H9 (cell line): Measurements from ENCODE around the gene BMP7. TPM values are rescaled to one million over a fixed set of nuclear protein-coding genes. Genes with fewer than 3 reads are reported as not detected.

Experiments used
- DNase-seq: peaks from one replicate; pipeline ENCODE4 v3.0.0-alpha.2; 2017
- H2AFZ ChIP-seq: one replicate; pipeline ENCODE4 v1.6.1; 2013; ENCODE audit warnings: mild to moderate bottlenecking, low read length, control low read depth, moderate library complexity
- H2AK5ac ChIP-seq: 2 replicates; pipeline ENCODE4 v1.6.1; 2013; ENCODE audit warnings: low read length, control low read depth, mixed read lengths; ENCODE audit not compliant: insufficient read length
- H2BK120ac ChIP-seq: one replicate; pipeline ENCODE4 v1.6.1; 2013; ENCODE audit warnings: low read depth, mild to moderate bottlenecking, low read length, control low read depth, inconsistent platforms; ENCODE audit not compliant: poor library complexity, severe bottlenecking
- H2BK12ac ChIP-seq: 2 replicates; pipeline ENCODE4 v1.6.1; 2013; ENCODE audit warnings: low read length, control low read depth, mixed read lengths, low read depth; ENCODE audit not compliant: insufficient read length
- H2BK15ac ChIP-seq: 2 replicates; pipeline ENCODE4 v1.6.1; 2013; ENCODE audit warnings: low read depth, low read length, control low read depth
- H2BK20ac ChIP-seq: one replicate; pipeline ENCODE4 v1.6.1; 2013; ENCODE audit warnings: low read depth, mild to moderate bottlenecking, low read length, control low read depth, inconsistent platforms; ENCODE audit not compliant: poor library complexity, severe bottlenecking
- H2BK5ac ChIP-seq: 2 replicates; pipeline ENCODE4 v1.6.1; 2013; ENCODE audit warnings: low read length, control low read depth, mixed read lengths; ENCODE audit not compliant: insufficient read length
- H3K14ac ChIP-seq: 2 replicates; pipeline ENCODE4 v1.6.1; 2013; ENCODE audit warnings: low read length, control low read depth; ENCODE audit not compliant: insufficient read depth
- H3K18ac ChIP-seq: 2 replicates; pipeline ENCODE4 v1.6.1; 2013; ENCODE audit warnings: low read depth, mild to moderate bottlenecking, mixed read lengths, low read length, control low read depth; ENCODE audit not compliant: insufficient read length
- H3K23ac ChIP-seq: 2 replicates; pipeline ENCODE4 v1.6.1; 2013; ENCODE audit warnings: low read length, control low read depth, mixed read lengths, low read depth; ENCODE audit not compliant: insufficient read length
- H3K23me2 ChIP-seq: 2 replicates; pipeline ENCODE4 v1.6.1; 2013; ENCODE audit warnings: low read depth, mild to moderate bottlenecking, mixed read lengths, low read length, control low read depth; ENCODE audit not compliant: insufficient read length, poor library complexity, severe bottlenecking
- H3K27ac ChIP-seq: 2 replicates; pipeline ENCODE4 v1.5.1; 2013; ENCODE audit warnings: low read length, control low read depth, mixed read lengths, low read depth; ENCODE audit not compliant: insufficient read length
- H3K27me3 ChIP-seq: 2 replicates; pipeline ENCODE4 v1.6.1; 2013; ENCODE audit warnings: low read length, control low read depth, inconsistent platforms; ENCODE audit not compliant: insufficient read depth
- H3K4ac ChIP-seq: 2 replicates; pipeline ENCODE4 v1.6.1; 2013; ENCODE audit warnings: low read depth, mild to moderate bottlenecking, control low read depth, inconsistent platforms, low read length, moderate library complexity
- H3K4me1 ChIP-seq: 2 replicates; pipeline ENCODE4 v1.6.1; 2013; ENCODE audit warnings: low read length, control low read depth, inconsistent platforms; ENCODE audit not compliant: insufficient read depth
- H3K4me2 ChIP-seq: 2 replicates; pipeline ENCODE4 v1.6.1; 2013; ENCODE audit warnings: low read length, control low read depth, mixed read lengths; ENCODE audit not compliant: insufficient read length, insufficient read depth
- H3K56ac ChIP-seq: 2 replicates; pipeline ENCODE4 v1.6.1; 2013; ENCODE audit warnings: low read depth, mild to moderate bottlenecking, mixed read lengths, low read length, control low read depth; ENCODE audit not compliant: insufficient read length
- H3K79me1 ChIP-seq: 2 replicates; pipeline ENCODE4 v1.6.1; 2013; ENCODE audit warnings: low read depth, mild to moderate bottlenecking, moderate library complexity, low read length, control low read depth, inconsistent platforms; ENCODE audit not compliant: insufficient read depth, poor library complexity, severe bottlenecking
- H3K79me2 ChIP-seq: 2 replicates; pipeline ENCODE4 v1.6.1; 2013; ENCODE audit warnings: low read length, control low read depth, inconsistent platforms; ENCODE audit not compliant: insufficient read depth
- H3K9ac ChIP-seq: 2 replicates; pipeline ENCODE4 v1.6.1; 2013; ENCODE audit warnings: low read length, control low read depth, mixed read lengths; ENCODE audit not compliant: insufficient read length; ENCODE audit errors: extremely low read depth
- H3K9me3 ChIP-seq: one replicate; pipeline ENCODE4 v1.6.1; 2013; ENCODE audit warnings: low read depth, low read length, inconsistent platforms; ENCODE audit not compliant: control insufficient read depth
- H3T11ph ChIP-seq: one replicate; pipeline ENCODE4 v1.6.1; 2013; ENCODE audit warnings: mild to moderate bottlenecking, low read length, control low read depth, inconsistent platforms
- H4K20me1 ChIP-seq: one replicate; pipeline ENCODE4 v1.6.1; 2013; ENCODE audit not compliant: control insufficient read depth, insufficient read length, insufficient read depth
- H4K5ac ChIP-seq: 2 replicates; pipeline ENCODE4 v1.6.1; 2013; ENCODE audit warnings: low read depth, mild to moderate bottlenecking, mixed read lengths, low read length, control low read depth; ENCODE audit not compliant: insufficient read length
- H4K8ac ChIP-seq: replicated peaks from 2 replicates; pipeline ENCODE4 v1.6.1; 2013; ENCODE audit warnings: low read length, control low read depth, mixed read lengths, low read depth; ENCODE audit not compliant: insufficient read length
- H4K91ac ChIP-seq: 2 replicates; pipeline ENCODE4 v1.6.1; 2013; ENCODE audit warnings: low read depth, mild to moderate bottlenecking, moderate library complexity, mixed read lengths, low read length, control low read depth; ENCODE audit not compliant: insufficient read length
- H3K27ac Mint-ChIP-seq, 3 experiments: 2 replicates in 2 of 3; 3 replicates in 1 of 3; pipeline ENCODE4 v1.8.0; 2020 to 2021; ENCODE audit warnings: mixed read lengths in 3 of 3, mild to moderate bottlenecking in 1 of 3, moderate library complexity in 1 of 3
- H3K27me3 Mint-ChIP-seq: 2 replicates; pipeline ENCODE4 v1.8.0; 2021; ENCODE audit warnings: low read depth, mild to moderate bottlenecking, moderate library complexity, mixed read lengths
- H3K36me3 Mint-ChIP-seq, 3 experiments: 2 replicates in 2 of 3; 3 replicates in 1 of 3; pipeline ENCODE4 v1.8.0; 2020 to 2021; ENCODE audit warnings: low read depth in 3 of 3, mixed read lengths in 3 of 3; ENCODE audit not compliant: insufficient read depth in 1 of 3
- H3K4me1 Mint-ChIP-seq, 2 experiments: 2 replicates each; pipeline ENCODE4 v1.8.0; 2020; ENCODE audit warnings: mixed read lengths in 2 of 2
- H3K4me3 Mint-ChIP-seq, 2 experiments: 2 replicates in 1 of 2; 3 replicates in 1 of 2; pipeline ENCODE4 v1.8.0; 2020 to 2021; ENCODE audit warnings: mild to moderate bottlenecking in 2 of 2, mixed read lengths in 2 of 2, moderate library complexity in 1 of 2
- H3K9me3 Mint-ChIP-seq, 2 experiments: 2 replicates in 1 of 2; 3 replicates in 1 of 2; pipeline ENCODE4 v1.8.0; 2020; ENCODE audit warnings: mild to moderate bottlenecking in 2 of 2, mixed read lengths in 2 of 2, moderate library complexity in 1 of 2
- WGBS: extraction: QIAGEN DNeasy Blood & Tissue Kit; methylation state at CpG from one replicate; pipeline ENCODE4 v1.1.7; 2013; ENCODE audit warnings: missing lambda C conversion rate, low lambda C conversion rate, mixed read lengths; ENCODE audit not compliant: insufficient read length; ENCODE audit errors: extremely low coverage; 5-methylcytosine and 5-hydroxymethylcytosine counted together
- total RNA-seq: library from RNA; stranded (reverse); gene quantifications from 2 replicates; pipeline ENCODE4 v1.2.1, GENCODE V29; 2021
- TF ChIP-seq, protein P1 (sequence below): fragments of 200-600 bp; sonication (generic); conservative IDR thresholded peaks from 3 replicates; pipeline ENCODE4 v1.8.0; 2021; ENCODE audit warnings: antibody characterized with exemption, mild to moderate bottlenecking

Gene BMP7
- total RNA-seq, 1 experiment from 2014 or later: 17.7 TPM

DNA sequence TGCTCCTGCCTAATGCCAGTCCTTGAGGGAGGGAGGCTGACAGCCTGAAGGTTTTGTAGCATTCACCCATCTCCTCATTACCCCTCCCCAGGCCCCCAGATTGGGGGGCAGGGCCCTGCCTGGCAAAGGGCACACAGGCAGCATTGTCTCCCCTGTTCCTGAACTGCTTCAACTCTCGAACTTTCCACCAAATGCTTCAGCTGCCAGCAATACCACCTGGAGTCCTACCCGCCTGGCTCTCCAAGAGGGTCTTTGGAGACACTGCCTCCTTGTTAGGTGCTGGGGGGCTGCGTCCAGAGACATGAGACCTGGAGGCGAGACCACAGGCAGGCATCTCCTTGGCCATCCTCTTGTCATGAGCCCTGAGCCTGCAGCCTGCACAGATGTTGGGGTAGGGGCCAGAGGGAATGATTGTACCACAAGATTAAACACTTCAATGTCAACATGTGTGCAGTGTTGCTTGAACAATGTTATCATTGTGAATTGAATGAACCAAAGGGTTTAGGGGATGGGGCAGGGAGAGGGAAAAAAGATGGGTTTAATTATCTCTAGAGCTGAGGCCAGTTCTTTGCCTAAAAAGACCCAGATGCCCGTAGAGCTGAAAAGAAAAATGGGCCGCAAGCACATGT lies 25.0 kb downstream of the BMP7 start:
- no peak overlapping the region for H4K8ac ChIP-seq
- no peak overlapping the region for H3K4me3 Mint-ChIP-seq

More for the DNA sequence above, 25.0 kb downstream of the BMP7 start:
- Histone ChIP-seq H3K9ac (no peak overlapping the region), H3K4me1 (peaks cover 2% of the 10 kb centered on the region; the same call in 1 of the 2 replicates), H3K14ac (no peak overlapping the region; the same call in 1 of the 2 replicates), H3K23ac (no peak overlapping the region), H3K23me2 (no peaks in the 10 kb centered on the region), H3T11ph (no peak overlapping the region), H4K91ac (no peak overlapping the region), H3K18ac (no peak overlapping the region), H2AK5ac (no peak overlapping the region), H3K4me2 (no peak overlapping the region), H3K56ac (no peak overlapping the region), H2BK12ac (no peak overlapping the region), H2BK20ac (no peak overlapping the region), H2BK120ac (no peak overlapping the region), H3K27ac (no peak overlapping the region), H2BK5ac (no peak overlapping the region), H3K4ac (no peak overlapping the region), H4K5ac (no peak overlapping the region), H3K9me3 (no peaks in the 10 kb centered on the region), H3K79me1 (no peaks in the 10 kb centered on the region), H2AFZ (no peak overlapping the region), H4K20me1 (no peaks in the 10 kb centered on the region), H2BK15ac (no peak overlapping the region), H3K79me2 (no peaks in the 10 kb centered on the region), H3K27me3 (no peaks in the 10 kb centered on the region)
- Mint-ChIP-seq H3K4me1 (peaks cover 21 to 22% of the 10 kb centered on the region in 2 experiments), H3K27ac (no peak overlapping the region), H3K27me3 (peaks cover 27% of the 10 kb centered on the region), H3K36me3 (peaks cover 12 to 29% (median 27%) of the 10 kb centered on the region in 3 experiments), H3K9me3 (peaks cover 21 to 22% of the 10 kb centered on the region in 2 experiments)
- WGBS: no CpG with 5 or more reads among the region's 6 CpGs
- TF ChIP-seq, protein P1, sequence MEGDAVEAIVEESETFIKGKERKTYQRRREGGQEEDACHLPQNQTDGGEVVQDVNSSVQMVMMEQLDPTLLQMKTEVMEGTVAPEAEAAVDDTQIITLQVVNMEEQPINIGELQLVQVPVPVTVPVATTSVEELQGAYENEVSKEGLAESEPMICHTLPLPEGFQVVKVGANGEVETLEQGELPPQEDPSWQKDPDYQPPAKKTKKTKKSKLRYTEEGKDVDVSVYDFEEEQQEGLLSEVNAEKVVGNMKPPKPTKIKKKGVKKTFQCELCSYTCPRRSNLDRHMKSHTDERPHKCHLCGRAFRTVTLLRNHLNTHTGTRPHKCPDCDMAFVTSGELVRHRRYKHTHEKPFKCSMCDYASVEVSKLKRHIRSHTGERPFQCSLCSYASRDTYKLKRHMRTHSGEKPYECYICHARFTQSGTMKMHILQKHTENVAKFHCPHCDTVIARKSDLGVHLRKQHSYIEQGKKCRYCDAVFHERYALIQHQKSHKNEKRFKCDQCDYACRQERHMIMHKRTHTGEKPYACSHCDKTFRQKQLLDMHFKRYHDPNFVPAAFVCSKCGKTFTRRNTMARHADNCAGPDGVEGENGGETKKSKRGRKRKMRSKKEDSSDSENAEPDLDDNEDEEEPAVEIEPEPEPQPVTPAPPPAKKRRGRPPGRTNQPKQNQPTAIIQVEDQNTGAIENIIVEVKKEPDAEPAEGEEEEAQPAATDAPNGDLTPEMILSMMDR: no peak
- no peak for DNase-seq
